Duodenal mucosa (tissue), 2 donors: ENCODE data around the gene SLC25A21.

Experiments
- H3K27ac ChIP-seq: one replicate; pipeline ENCODE4 v1.7.0; 2013; ENCODE audit warnings: low read depth, low read length
- H3K27me3 ChIP-seq, 2 donors: one replicate each; pipeline ENCODE4 v1.7.0; 2013; ENCODE audit warnings: low read length in 2 of 2, control low read depth in 1 of 2; ENCODE audit not compliant: insufficient read depth in 2 of 2, control insufficient read depth in 1 of 2
- H3K36me3 ChIP-seq, 2 donors: one replicate each; pipeline ENCODE4 v1.7.0; 2013; ENCODE audit warnings: low read length in 2 of 2, control low read depth in 1 of 2; ENCODE audit not compliant: insufficient read depth in 2 of 2, control insufficient read depth in 1 of 2
- H3K4me1 ChIP-seq, 2 donors: one replicate each; pipeline ENCODE4 v1.7.0; 2013; ENCODE audit warnings: low read length in 2 of 2, control low read depth in 1 of 2; ENCODE audit not compliant: insufficient read depth in 2 of 2, control insufficient read depth in 1 of 2
- H3K4me3 ChIP-seq, 2 donors: one replicate each; pipeline ENCODE4 v1.7.0; 2013; ENCODE audit warnings: low read length in 2 of 2, low read depth in 1 of 2
- H3K9ac ChIP-seq, 2 donors: one replicate each; pipeline ENCODE4 v1.7.0; 2013; ENCODE audit warnings: low read length in 2 of 2, low read depth in 1 of 2
- H3K9me3 ChIP-seq, 2 donors: one replicate each; pipeline ENCODE4 v1.7.0; 2013; ENCODE audit warnings: low read length in 2 of 2, control low read depth in 1 of 2; ENCODE audit not compliant: control insufficient read depth in 1 of 2

The SLC25A21 gene

GRCh38 chr14:36935976-36936678, 236.3 kb downstream of the SLC25A21 start:
- no peak overlapping the region for H3K27ac ChIP-seq

DNA sequence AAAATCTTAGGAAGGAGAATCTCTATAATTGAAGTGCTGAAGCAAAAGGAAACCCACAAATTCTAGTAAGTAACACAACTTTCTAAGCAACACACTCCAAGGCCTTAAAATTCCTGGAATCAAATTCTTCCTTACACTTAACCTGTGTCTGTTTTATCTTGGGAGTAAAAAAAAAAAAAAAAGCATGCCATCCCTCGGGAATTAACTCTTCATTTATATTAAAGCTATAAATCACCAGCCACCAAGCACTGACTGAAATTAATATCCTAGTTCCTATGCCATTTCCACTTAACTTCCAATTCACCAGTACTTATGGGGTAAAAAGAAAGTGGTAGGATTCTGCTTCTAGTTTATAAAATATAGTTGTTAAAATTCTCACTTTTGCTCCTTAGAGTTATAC, 238.1 kb downstream of the SLC25A21 start:
- Histone ChIP-seq H3K9ac (no peak overlapping the region), H3K4me3 (no peak overlapping the region)

More at GRCh38 chr14:36935976-36936678, 236.3 kb downstream of the SLC25A21 start:
- Histone ChIP-seq H3K36me3 (no peaks in the 10 kb centered on the region), H3K27me3 (no peaks in the 10 kb centered on the region), H3K4me3 (no peak overlapping the region), H3K9ac (no peak overlapping the region), H3K9me3 (no peaks in the 10 kb centered on the region), H3K4me1 (no peaks in the 10 kb centered on the region)

DNA sequence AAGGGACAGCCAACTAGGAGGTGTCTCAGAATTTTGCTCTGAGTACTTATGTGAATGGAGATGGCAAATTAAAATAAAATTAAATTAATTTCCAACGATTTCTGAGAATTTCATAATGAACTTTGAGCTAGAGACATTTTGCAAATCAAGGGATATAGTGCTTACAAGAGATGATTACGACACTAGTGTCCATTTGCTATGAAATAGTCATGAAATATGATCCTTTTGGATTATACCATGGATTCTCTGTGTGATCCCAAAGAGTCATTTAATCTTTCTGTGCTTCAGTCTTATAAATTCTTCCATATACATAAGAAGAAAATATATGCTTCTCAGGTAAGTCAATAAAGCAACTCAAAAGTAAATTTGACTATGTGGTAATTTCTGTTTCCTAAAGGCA, 240.6 kb downstream of the SLC25A21 start:
- H3K9ac ChIP-seq: no peak overlapping the region

More for the DNA sequence above, 238.1 kb downstream of the SLC25A21 start:
- Histone ChIP-seq H3K9me3 (no peaks in the 10 kb centered on the region), H3K4me1 (no peaks in the 10 kb centered on the region), H3K36me3 (no peaks in the 10 kb centered on the region), H3K27me3 (no peaks in the 10 kb centered on the region), H3K27ac (no peak overlapping the region)

DNA sequence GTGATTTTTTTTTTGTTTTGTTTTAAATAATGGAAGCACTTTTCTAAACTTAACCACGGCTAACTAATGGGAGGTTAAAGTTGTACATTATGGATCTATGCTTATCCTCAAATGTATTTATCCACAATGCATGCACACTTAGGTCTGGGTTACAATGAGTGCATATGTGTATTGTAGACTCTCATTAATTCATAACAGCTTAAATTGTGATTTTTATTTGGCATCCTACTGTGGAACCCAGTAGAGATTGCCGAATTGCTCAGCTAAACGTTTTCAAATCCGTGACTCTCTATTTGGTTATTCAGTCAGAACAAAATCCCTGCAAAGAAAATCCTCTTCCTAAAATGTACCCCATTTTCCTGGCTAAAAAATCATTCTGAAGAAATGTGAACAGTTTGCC, 244.0 kb downstream of the SLC25A21 start:
- no peaks in the 10 kb centered on the region for H3K36me3 ChIP-seq
- H3K9ac ChIP-seq: no peak overlapping the region
- no peaks in the 10 kb centered on the region for H3K9me3 ChIP-seq
- H3K27me3 ChIP-seq: no peaks in the 10 kb centered on the region
- H3K4me1 ChIP-seq: no peaks in the 10 kb centered on the region
- H3K27ac ChIP-seq: no peak overlapping the region
- H3K4me3 ChIP-seq: no peak overlapping the region

More for the DNA sequence above, 240.6 kb downstream of the SLC25A21 start:
- no peak overlapping the region for H3K4me3 ChIP-seq
- H3K27me3 ChIP-seq: no peaks in the 10 kb centered on the region
- no peaks in the 10 kb centered on the region for H3K36me3 ChIP-seq
- no peak overlapping the region for H3K27ac ChIP-seq
- no peaks in the 10 kb centered on the region for H3K4me1 ChIP-seq
- H3K9me3 ChIP-seq: no peaks in the 10 kb centered on the region

- no peaks in the 10 kb centered on the region for H3K9me3 ChIP-seq
- H3K4me3 ChIP-seq: no peak overlapping the region
- no peaks in the 10 kb centered on the region for H3K27me3 ChIP-seq
- no peak overlapping the region for H3K9ac ChIP-seq
- H3K4me1 ChIP-seq: no peaks in the 10 kb centered on the region
- H3K36me3 ChIP-seq: no peaks in the 10 kb centered on the region
- no peak overlapping the region for H3K27ac ChIP-seq
Observed at GRCh38 chr14:36925094-36925493, 247.3 kb downstream of the SLC25A21 start.

GRCh38 chr14:36916668-36917067, 255.7 kb downstream of the SLC25A21 start:
- no peak overlapping the region for H3K27ac ChIP-seq
- no peaks in the 10 kb centered on the region for H3K36me3 ChIP-seq
- no peak overlapping the region for H3K9ac ChIP-seq
- H3K4me3 ChIP-seq: no peak overlapping the region
- no peaks in the 10 kb centered on the region for H3K27me3 ChIP-seq
- no peaks in the 10 kb centered on the region for H3K9me3 ChIP-seq
- no peaks in the 10 kb centered on the region for H3K4me1 ChIP-seq

DNA sequence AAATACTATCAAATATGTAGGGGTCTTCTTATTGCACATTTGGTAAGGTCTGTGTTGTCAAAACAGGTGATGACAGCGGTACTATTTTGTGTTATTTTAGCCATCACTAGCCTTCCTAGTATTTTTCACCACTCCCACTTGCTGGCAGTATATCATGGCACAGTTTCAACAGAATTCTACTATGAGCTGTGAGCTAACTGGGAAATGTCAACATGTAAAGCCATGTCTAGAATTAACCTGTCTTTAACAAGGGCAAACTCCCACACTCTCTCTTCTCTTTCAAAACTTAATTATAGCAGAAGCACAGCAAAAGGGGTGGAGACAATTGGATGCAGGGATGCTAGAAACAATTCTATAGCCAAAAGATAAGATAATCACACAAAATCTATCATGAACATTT, 257.3 kb downstream of the SLC25A21 start:
- Histone ChIP-seq H3K27me3 (no peaks in the 10 kb centered on the region), H3K27ac (no peak overlapping the region), H3K4me3 (no peak overlapping the region), H3K9me3 (no peaks in the 10 kb centered on the region), H3K9ac (no peak overlapping the region), H3K36me3 (no peaks in the 10 kb centered on the region), H3K4me1 (no peaks in the 10 kb centered on the region)

DNA sequence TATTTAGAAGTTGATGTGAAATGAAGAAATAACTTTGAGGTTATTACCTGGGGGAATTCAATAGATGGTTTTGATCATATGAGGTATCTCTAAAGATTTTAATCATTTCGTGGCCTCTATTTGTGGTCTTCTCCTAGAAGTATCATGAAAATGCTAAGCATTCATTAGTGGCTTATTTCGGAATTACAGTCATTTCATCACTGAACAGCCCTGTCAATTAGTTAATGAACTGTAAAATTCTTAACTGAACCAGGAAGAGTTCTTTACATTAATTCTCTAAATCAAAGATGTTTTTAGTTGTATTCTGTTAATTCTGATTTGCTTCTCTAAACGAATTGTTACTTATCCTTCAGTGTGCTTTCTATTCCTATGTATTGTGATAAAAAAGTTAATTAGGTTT, 261.8 kb downstream of the SLC25A21 start:
- Histone ChIP-seq H3K27me3 (no peaks in the 10 kb centered on the region), H3K36me3 (no peaks in the 10 kb centered on the region), H3K9me3 (no peaks in the 10 kb centered on the region), H3K4me1 (no peaks in the 10 kb centered on the region), H3K4me3 (no peak overlapping the region), H3K9ac (no peak overlapping the region), H3K27ac (no peak overlapping the region)

DNA sequence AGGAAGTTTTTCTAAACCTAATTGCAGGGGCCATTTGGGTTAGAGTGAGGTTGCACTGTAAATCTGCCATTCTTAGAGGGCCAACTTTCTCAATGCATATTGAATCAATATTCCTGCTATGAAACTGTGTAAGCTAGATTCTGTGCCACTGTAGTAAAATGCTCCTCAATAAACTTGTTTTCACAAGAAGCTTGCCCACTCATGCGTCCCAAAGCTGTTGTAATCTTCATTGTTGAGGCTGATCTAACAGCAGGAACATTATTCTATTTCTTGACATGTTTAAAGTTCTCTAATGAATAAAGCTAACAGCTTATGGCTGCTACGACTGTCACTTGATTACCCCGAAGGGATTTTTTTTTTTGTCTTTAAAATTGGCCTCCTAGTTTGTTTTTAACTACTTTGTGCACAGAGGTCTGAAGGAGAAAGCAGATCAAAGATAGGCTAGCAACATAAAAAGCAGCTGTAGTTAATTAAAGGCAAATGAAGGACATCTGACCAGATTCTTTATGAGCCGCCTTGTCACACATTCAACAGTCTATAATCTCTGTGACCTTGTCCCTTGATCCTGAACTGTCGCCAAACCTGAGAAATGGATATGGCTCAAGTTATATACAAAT, 267.0 kb downstream of the SLC25A21 start:
- no peaks in the 10 kb centered on the region for H3K36me3 ChIP-seq
- H3K27ac ChIP-seq: no peak overlapping the region
- H3K4me3 ChIP-seq: no peak overlapping the region
- H3K4me1 ChIP-seq: no peaks in the 10 kb centered on the region
- no peaks in the 10 kb centered on the region for H3K27me3 ChIP-seq
- H3K9me3 ChIP-seq: no peaks in the 10 kb centered on the region
- H3K9ac ChIP-seq: no peak overlapping the region

- Histone ChIP-seq H3K36me3 (no peaks in the 10 kb centered on the region), H3K27me3 (no peaks in the 10 kb centered on the region), H3K9ac (no peak overlapping the region), H3K27ac (no peak overlapping the region), H3K9me3 (no peaks in the 10 kb centered on the region), H3K4me3 (no peak overlapping the region), H3K4me1 (no peaks in the 10 kb centered on the region)
Observed at GRCh38 chr14:36901861-36902260, 270.5 kb downstream of the SLC25A21 start.
